GM08714 (cell line): Measurements from ENCODE around the gene NDUFS2.
A peak's percentile ranks its signal among the peaks of the same experiment; 100 is the strongest.

Experiments
- H3K4me3 ChIP-seq: fragments of 200-500 bp; sonication (Bioruptor generic); 2 replicates; pipeline ENCODE4 v1.5.1; 2014; ENCODE audit warnings: mild to moderate bottlenecking, low read length, inconsistent platforms
- ZNF274 ChIP-seq: IDR thresholded peaks from 2 replicates; pipeline ENCODE4 v1.6.1; 2012; ENCODE audit warnings: mild to moderate bottlenecking, low read depth, low read length

Gene NDUFS2

DNA sequence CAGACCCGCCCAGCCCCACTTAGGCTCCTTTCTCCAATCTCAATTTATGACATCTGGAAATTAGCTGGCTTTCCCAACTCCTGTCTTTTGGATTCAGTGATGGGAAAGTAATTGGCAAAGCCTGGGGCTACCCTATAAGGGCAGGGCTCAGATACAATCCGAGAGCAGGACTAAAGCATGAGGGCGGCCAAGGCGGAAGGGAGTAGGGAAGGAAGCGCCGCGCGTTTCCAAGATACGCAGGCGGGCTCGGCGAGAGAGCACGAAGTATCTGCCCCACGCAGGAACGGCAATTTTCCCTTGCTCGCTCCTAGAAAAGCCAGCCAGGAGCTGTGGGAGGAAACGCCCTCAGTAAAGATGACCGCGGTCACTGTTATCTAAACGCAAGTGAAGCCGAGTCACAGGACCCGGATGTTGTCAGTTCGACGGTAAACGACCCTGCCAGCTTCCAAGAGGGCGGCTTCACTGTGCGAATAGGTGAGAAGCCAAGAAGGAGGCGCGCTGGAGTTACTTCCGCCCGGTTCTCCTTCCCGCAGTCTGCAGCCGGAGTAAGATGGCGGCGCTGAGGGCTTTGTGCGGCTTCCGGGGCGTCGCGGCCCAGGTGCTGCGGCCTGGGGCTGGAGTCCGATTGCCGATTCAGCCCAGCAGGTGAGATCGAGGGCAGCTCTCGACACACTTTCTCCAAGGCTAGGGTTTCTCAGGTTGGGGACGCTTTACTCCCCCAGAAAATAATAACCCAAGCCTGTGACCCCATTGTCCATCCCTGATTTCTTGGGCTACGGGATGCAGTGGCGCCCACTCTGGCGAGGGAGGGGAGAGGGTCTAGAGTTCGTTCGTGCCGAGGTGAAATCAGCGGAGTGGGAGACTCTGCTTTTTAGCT is at the start of gene NDUFS2:
NDUFS2 (plus strand) TSS at position 532 of the 877 bp plus-strand sequence; CDS start at position 551, 19 bp downstream.
- H3K4me3 ChIP-seq: peak within 1 kb of the TSS; percentile 79
- no peak for TF ChIP-seq ZNF274

DNA sequence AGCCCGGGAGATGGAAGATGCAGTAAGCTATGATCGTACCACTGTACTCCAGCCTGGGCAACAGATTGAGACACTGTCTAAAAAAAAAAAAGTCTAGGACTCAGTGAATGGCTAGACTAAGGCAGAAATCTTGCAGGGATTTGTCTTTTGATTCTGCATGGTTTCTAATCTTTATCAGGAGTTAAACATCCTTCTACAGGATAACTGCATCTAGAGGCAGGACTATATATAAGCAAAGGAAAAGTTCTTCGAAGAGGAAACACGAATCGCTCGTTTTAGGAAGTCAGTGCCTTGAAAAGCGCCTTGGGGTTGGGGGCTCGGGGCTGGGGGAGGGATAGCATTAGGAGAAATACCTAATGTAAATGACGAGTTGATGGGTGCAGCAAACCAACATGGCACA is 49.0 kb upstream of the NDUFS2 start:
- TF ChIP-seq ZNF274: no peak
- peak overlapping the region; percentile 84 for H3K4me3 ChIP-seq

DNA sequence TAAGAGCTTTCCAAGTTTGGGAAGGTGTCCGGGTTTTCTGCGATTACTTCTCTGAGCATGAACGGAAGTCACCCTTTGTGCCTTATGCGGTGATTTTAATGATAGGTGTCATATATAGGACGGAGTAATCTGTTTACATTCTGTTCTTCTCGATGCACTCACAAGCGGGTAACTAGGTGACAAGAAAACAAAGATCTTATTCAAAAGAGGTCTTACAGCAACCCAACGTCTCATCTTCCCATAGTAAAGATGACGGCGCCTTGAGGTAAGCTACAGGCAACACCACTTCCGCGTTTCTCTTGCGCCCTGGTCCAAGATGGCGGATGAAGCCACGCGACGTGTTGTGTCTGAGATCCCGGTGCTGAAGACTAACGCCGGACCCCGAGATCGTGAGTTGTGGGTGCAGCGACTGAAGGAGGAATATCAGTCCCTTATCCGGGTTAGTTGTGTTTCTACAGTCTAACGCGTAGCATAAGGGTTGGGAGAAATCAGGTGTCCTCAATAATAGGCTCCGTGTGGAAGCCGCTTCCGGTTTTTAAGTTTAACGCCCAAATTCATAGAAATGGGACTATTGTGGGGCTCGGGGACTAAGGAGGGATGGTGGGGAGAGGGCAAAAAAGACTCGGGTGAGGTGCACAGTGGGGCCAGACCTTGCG is 48.4 kb upstream of the NDUFS2 start, which contains the start of gene UFC1:
UFC1 (plus strand) TSS at position 297 of the 656 bp plus-strand sequence; CDS start at position 317, 20 bp downstream.
- no peak for TF ChIP-seq ZNF274
- peak within 1 kb of the TSS; percentile 84 for H3K4me3 ChIP-seq

DNA sequence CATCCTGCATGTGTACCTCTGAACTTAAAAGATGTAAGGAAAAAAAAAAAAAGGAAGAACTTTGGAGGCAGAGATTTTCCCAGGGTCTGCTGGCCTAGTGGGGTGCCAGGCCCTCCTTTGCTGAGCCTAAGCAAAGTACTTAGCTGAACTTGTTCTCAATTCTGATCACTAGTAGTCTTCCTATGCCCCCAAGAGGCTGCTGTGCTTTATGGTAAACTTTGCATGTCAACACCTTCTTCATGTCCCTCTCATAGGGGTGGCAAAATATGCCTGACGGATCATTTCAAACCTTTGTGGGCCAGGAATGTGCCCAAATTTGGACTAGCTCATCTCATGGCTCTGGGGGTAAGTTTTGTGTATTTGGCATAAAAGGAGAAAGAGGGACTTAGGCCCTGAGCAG is 44.3 kb upstream of the NDUFS2 start:
- no peak overlapping the region for H3K4me3 ChIP-seq
- TF ChIP-seq ZNF274: no peak

DNA sequence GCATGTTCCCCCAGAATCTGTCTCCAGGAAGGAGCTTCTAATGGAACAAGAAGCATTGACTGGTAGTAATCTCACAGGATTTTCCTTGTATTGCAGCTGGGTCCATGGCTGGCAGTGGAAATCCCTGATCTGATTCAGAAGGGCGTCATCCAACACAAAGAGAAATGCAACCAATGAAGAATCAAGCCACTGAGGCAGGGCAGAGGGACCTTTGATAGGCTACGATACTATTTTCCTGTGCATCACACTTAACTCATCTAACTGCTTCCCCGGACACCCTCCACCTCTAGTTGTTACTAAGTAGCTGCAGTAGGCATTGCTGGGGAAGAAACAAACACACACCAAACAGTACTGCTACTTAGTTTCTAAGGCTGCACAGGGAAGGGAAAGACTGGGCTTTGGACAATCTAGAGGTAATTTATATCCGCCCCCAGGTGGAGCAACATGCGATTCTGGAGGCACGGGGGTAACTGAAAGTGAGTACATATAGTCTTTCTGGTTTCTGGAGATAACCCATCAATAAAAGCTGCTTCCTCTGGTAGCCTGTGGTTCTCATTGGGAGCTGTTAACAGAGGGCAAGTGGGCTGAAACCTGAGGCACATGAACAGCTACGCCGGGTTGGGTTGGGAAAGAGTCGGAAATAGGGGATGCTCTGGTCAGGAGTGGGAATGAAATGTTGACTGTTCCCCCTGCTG is 43.7 kb upstream of the NDUFS2 start:
- TF ChIP-seq ZNF274: no peak
- H3K4me3 ChIP-seq: no peak overlapping the region; the same call in 1 of the 2 replicates

DNA sequence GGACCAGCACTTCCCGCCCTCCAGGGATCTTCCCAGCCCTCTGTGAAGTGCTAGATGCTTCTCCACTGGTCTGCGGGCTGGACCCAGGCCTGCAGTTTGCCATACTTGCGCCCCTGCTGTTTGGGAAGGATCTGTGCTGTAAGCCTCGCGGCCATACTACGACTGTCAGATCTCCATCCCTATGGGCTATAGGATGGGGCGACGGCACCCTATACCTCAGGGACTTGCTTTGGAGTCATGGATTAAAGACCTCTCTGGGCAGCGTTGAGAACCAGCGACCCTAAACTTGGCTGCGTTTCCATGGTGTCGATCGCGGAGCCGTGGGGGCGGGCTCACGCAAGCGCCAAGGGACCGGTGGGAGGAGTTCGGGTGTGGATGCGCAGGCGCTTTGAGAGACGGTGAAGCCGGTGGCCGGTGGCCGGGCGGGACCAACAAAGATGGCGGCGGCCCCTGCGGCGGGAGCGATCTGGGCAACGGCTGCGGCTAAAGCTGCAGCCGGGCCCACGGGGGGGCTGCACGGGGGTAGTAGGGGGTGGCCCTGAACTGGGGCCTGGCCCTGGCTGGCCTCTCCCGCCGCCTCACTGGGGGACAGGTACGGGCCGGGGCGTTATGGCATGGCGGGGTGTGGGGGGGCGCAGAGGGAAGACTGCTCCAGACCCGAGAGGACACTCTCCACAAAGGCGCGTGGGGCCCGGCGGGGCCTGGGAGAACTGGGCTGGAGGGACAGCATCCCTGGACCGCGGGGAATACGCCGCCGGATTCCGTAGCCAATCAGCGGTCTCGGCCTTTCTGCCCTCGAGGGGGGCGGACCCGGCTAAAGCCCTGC is 42.9 kb upstream of the NDUFS2 start, which contains the start of gene USP21:
USP21 (plus strand) TSS at position 414 of the 826 bp plus-strand sequence. CDS start 1,141 bp downstream, outside the sequence.
- no peak for TF ChIP-seq ZNF274
- H3K4me3 ChIP-seq: peak within 1 kb of the TSS; percentile 71

DNA sequence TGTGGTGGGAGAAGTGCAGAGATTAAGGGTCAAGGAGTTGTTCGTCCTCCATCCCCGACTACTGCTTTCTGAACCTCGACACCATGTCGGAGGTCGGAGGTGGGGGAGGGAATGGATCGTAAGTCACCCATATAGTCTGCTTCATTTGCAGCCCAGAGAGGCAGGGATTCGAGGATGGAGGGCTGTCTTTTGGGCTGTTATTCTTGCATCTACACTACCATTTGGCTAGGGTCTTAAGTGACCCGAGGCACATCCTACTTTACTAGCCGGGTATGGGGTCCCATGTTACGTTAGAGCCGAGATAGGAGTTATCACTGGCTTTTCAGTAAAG is 42.3 kb upstream of the NDUFS2 start:
- peak overlapping the region; percentile 71 for H3K4me3 ChIP-seq
- TF ChIP-seq ZNF274: no peak

DNA sequence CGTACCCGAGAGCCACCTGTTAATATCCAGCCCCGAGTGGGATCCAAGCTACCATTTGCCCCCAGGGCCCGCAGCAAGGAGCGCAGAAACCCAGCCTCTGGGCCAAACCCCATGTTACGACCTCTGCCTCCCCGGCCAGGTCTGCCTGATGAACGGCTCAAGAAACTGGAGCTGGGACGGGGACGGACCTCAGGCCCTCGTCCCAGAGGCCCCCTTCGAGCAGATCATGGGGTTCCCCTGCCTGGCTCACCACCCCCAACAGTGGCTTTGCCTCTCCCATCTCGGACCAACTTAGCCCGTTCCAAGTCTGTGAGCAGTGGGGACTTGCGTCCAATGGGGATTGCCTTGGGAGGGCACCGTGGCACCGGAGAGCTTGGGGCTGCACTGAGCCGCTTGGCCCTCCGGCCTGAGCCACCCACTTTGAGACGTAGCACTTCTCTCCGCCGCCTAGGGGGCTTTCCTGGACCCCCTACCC is 41.5 kb upstream of the NDUFS2 start:
- no peak for TF ChIP-seq ZNF274
- H3K4me3 ChIP-seq: no peak overlapping the region

DNA sequence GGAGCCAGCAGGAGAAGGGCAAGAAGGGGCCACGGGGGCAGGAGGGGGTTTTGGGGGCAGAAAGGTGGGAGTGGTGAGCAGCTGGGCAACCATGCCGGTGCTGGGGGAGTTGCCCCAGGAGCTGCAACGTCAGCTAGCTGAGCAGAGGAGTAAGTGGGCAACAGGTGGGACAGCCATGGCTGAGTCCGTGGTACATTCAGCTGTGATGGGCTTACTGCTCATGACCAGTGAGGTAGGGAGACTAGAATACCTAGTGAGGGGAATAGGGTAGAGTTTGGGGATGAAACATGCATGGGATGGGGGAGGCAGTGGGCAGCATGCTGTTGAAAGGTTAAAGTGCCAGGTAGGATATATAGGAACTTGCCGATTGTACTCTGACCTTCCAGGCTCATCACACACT is 40.5 kb upstream of the NDUFS2 start:
- no peak overlapping the region for H3K4me3 ChIP-seq
- no peak for TF ChIP-seq ZNF274

DNA sequence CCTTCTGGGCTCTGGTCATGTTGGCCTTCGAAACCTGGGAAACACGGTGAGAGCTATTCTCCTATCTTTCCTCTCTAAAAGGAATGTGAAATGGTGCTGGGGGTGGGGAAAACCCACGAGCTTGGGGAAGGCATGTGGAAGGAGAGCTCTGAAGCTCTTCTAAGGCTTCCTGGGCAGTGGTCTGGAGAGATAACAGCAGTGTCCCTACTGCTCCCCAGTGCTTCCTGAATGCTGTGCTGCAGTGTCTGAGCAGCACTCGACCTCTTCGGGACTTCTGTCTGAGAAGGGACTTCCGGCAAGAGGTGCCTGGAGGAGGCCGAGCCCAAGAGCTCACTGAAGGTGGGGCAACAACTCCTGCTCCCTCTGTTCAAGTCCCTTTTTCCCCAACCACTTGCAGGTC is 40.1 kb upstream of the NDUFS2 start:
- H3K4me3 ChIP-seq: no peak overlapping the region
- TF ChIP-seq ZNF274: no peak

DNA sequence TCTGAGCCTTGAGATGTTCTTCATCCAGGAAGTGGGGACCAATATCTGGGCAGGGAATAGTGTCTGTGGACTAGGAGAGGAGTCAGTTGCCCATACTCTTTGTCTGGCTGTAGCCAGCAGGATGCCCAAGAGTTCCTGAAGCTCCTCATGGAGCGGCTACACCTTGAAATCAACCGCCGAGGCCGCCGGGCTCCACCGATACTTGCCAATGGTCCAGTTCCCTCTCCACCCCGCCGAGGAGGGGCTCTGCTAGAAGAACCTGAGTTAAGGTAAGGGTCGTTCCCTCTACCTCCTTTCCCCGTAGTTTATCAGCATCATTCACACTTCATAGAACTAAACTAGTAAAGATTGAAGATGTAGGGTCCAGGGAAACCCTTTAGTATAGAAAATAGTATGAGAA is 39.4 kb upstream of the NDUFS2 start:
- TF ChIP-seq ZNF274: no peak
- no peak overlapping the region for H3K4me3 ChIP-seq

DNA sequence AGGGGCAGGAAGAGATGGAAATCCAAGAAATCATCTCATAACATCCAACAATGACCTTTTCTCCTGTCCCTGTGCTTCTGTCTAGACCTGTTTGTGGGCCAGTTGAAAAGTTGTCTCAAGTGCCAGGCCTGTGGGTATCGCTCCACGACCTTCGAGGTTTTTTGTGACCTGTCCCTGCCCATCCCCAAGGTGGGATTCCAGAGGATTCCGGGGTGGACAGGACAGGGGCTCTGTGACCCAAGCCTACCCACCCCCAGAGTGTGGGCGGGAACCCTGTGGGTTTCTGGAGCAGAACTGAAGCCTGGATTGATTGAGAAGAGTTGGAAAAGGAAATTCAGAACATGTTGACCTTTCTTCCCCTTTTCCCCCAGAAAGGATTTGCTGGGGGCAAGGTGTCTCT is 38.4 kb upstream of the NDUFS2 start:
- TF ChIP-seq ZNF274: no peak
- no peak overlapping the region for H3K4me3 ChIP-seq

DNA sequence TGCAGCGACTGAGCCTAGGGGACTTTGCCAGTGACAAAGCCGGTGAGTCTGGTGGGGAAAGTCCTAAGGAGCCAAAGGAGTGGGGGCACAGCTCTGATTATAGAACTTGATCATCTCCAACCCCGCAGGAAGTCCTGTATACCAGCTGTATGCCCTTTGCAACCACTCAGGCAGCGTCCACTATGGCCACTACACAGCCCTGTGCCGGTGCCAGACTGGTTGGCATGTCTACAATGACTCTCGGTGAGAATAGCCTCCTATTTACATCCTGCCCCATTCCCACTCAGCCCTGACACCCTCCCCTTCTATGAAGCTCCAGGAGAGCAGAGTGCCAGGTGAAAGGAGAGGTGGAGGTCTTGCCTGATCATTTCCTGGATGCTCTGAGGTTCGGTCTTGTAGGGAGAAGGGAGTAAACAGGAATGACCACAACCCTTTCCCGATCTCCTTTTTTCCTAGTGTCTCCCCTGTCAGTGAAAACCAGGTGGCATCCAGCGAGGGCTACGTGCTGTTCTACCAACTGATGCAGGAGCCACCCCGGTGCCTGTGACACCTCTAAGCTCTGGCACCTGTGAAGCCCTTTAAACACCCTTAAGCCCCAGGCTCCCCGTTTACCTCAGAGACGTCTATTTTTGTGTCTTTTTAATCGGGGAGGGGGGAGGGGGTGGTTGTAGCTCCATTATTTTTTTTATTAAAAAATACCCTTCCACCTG is 37.1 kb upstream of the NDUFS2 start:
- H3K4me3 ChIP-seq: peak overlapping the region; percentile 61; the same call in 1 of the 2 replicates
- TF ChIP-seq ZNF274: no peak
